ENCODE measurements around the gene UBXN10.

DNA sequence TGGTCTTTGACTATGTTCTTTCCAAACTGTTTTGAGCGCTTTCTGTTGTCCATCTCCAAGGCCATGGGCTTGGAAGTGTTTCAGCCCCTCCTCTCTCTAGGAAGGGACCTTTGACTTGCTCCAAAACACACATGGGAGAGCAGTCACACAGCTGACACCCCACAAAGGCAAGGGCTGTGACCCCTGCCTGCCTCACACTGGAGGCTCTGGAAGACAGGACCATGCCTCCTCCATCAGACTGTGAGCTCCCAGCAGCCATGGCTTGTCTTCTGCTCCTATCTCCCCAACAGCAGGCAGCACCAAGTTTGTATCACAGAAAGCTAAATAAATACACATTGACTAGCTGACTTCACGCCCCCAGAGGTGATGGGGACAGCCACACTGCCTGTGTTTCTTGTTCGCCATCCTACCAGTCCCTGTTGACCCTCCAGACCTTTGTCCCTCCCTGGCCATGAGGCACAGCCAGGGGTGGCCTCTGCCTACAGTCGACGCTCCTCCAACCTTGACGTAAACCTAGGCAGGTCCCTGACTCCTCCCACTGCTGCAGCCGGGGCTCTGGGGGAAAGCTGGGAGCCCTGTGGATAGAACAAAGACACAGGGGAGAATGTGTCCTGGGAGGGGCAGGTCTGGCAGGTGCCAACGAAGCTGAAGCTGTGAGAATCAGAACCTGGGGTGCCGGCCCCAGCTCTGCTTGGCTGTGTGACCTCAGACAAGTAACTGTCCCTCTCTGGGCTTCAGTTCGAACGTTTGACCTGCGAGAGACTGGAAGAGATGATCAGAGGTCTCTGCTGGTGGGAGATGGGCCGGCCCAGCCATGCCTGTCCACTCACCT lies 41.9 kb upstream of the UBXN10 start:
- TF ChIP-seq, protein P1, sequence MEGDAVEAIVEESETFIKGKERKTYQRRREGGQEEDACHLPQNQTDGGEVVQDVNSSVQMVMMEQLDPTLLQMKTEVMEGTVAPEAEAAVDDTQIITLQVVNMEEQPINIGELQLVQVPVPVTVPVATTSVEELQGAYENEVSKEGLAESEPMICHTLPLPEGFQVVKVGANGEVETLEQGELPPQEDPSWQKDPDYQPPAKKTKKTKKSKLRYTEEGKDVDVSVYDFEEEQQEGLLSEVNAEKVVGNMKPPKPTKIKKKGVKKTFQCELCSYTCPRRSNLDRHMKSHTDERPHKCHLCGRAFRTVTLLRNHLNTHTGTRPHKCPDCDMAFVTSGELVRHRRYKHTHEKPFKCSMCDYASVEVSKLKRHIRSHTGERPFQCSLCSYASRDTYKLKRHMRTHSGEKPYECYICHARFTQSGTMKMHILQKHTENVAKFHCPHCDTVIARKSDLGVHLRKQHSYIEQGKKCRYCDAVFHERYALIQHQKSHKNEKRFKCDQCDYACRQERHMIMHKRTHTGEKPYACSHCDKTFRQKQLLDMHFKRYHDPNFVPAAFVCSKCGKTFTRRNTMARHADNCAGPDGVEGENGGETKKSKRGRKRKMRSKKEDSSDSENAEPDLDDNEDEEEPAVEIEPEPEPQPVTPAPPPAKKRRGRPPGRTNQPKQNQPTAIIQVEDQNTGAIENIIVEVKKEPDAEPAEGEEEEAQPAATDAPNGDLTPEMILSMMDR (IDR thresholded peaks at IDR 0.05) = no peak
- no peak for TF ChIP-seq POLR2A (IDR thresholded peaks at IDR 0.05)

All from uterus (tissue), 2 donors.